ENCODE results near the gene CACNG8. TPM values are rescaled to one million over a fixed set of nuclear protein-coding genes. Genes with fewer than 3 reads are reported as not detected.

CACNG8 gene
- total RNA-seq, 6 experiments from 2014 or later = 0.09 to 0.48 (median 0.26) TPM

- Mint-ChIP-seq H3K27me3 (ENCODE audit: insufficient read depth) (peaks cover 7% of the 10 kb centered on the region), H3K36me3 (ENCODE audit: low read depth) (no peaks in the 10 kb centered on the region), H3K27ac (no peak overlapping the region), H3K4me3 (no peak overlapping the region), H3K4me1 (ENCODE audit: low read depth) (no peaks in the 10 kb centered on the region), H3K9me3 (no peaks in the 10 kb centered on the region)
- TF ChIP-seq CTCF (IDR thresholded peaks at IDR 0.05) = no peak
- DNase-seq = no peak
Observed at GRCh38 chr19:53936029-53936428, 26.7 kb upstream of the CACNG8 start.

GRCh38 chr19:53942001-53942786 lies 20.5 kb upstream of the CACNG8 start:
- Mint-ChIP-seq H3K27ac (no peak overlapping the region), H3K4me3 (no peak overlapping the region), H3K9me3 (no peaks in the 10 kb centered on the region), H3K36me3 (ENCODE audit: low read depth) (no peaks in the 10 kb centered on the region), H3K27me3 (ENCODE audit: insufficient read depth) (peaks cover 22% of the 10 kb centered on the region), H3K4me1 (ENCODE audit: low read depth) (no peaks in the 10 kb centered on the region)
- TF ChIP-seq CTCF (IDR thresholded peaks at IDR 0.05) = peak; percentile 16; the same call in 1 of the 2 replicates
- DNase-seq = no peak

GRCh38 chr19:53944416-53944815 lies 18.3 kb upstream of the CACNG8 start:
- no peak overlapping the region for H3K4me3 Mint-ChIP-seq
- no peaks in the 10 kb centered on the region for H3K36me3 Mint-ChIP-seq (ENCODE audit: low read depth)
- H3K4me1 Mint-ChIP-seq (ENCODE audit: low read depth) = no peaks in the 10 kb centered on the region
- TF ChIP-seq CTCF (IDR thresholded peaks at IDR 0.05) = no peak
- no peaks in the 10 kb centered on the region for H3K9me3 Mint-ChIP-seq
- H3K27me3 Mint-ChIP-seq (ENCODE audit: insufficient read depth) = peaks cover 22% of the 10 kb centered on the region
- DNase-seq = no peak
- H3K27ac Mint-ChIP-seq = no peak overlapping the region

GRCh38 chr19:53944933-53945332 lies 17.8 kb upstream of the CACNG8 start:
- H3K27me3 Mint-ChIP-seq (ENCODE audit: insufficient read depth) = peaks cover 22% of the 10 kb centered on the region
- TF ChIP-seq CTCF (IDR thresholded peaks at IDR 0.05) = no peak
- no peaks in the 10 kb centered on the region for H3K4me1 Mint-ChIP-seq (ENCODE audit: low read depth)
- no peaks in the 10 kb centered on the region for H3K9me3 Mint-ChIP-seq
- no peak overlapping the region for H3K4me3 Mint-ChIP-seq
- no peak for DNase-seq
- no peak overlapping the region for H3K27ac Mint-ChIP-seq
- no peaks in the 10 kb centered on the region for H3K36me3 Mint-ChIP-seq (ENCODE audit: low read depth)

- no peak for DNase-seq
- no peaks in the 10 kb centered on the region for H3K9me3 Mint-ChIP-seq
- H3K4me1 Mint-ChIP-seq (ENCODE audit: low read depth) = no peaks in the 10 kb centered on the region
- no peaks in the 10 kb centered on the region for H3K36me3 Mint-ChIP-seq (ENCODE audit: low read depth)
- no peak overlapping the region for H3K4me3 Mint-ChIP-seq
- H3K27ac Mint-ChIP-seq = no peak overlapping the region
- H3K27me3 Mint-ChIP-seq (ENCODE audit: insufficient read depth) = peaks cover 22% of the 10 kb centered on the region
- no peak for TF ChIP-seq CTCF (IDR thresholded peaks at IDR 0.05)
Observed at GRCh38 chr19:53945441-53945840, 17.3 kb upstream of the CACNG8 start.
